8988T (cell line): ENCODE results near the gene MAPK8IP1.

Experiments used
- DNase-seq: peaks from one replicate; pipeline ENCODE4 v3.0.0; 2011

Gene MAPK8IP1

GRCh38 chr11:45860348-45860747 lies 25.1 kb upstream of the MAPK8IP1 start:
- DNase-seq: no peak

DNA sequence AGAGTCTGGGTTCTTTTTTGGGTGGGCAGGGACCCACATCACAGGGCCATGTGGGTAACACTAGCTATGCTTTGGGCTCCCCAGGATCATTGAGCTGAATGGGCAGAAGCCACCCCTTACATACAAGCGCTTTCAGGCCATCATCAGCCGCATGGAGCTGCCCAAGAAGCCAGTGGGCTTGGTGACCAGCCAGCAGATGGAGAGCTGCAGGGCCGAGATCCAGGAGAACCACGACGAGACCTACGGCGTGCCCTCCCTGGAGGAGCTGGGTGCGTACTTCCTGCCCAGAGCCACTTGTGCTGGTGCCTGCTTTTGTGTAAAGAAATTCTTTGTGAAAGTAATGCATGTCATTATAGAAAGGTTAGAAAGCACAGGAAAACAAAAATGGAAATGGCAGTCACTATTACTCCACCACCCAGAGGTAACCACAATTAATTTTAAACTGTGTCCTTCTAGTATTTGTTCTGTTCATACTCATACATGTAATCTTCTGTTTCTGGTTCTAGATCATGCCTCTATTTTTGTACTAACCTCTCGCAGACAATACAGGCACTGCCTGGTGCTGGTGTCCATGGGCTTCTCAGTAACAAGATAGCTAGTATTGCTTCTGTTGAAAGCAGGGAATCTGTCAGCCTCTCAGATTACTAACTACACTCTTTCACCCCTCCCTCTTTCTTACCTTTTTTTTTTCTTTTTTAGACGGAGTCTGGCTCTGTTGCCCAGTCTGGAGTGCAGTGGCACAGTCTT lies 24.5 kb upstream of the MAPK8IP1 start:
- no peak for DNase-seq

GRCh38 chr11:45864041-45864440 lies 21.4 kb upstream of the MAPK8IP1 start:
- no peak for DNase-seq

DNA sequence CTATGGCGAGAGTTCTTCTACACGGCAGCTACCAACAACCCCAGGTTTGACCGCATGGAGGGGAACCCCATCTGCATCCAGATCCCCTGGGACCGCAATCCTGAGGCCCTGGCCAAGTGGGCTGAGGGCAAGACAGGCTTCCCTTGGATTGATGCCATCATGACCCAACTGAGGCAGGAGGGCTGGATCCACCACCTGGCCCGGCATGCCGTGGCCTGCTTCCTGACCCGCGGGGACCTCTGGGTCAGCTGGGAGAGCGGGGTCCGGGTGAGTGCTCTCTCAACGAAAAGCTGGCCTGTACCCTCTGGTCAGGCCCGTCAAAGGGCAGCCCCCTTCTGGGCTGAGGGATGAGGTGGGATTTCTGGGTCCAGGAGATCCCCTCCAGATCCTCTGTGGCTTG lies 15.9 kb upstream of the MAPK8IP1 start:
- DNase-seq: no peak

DNA sequence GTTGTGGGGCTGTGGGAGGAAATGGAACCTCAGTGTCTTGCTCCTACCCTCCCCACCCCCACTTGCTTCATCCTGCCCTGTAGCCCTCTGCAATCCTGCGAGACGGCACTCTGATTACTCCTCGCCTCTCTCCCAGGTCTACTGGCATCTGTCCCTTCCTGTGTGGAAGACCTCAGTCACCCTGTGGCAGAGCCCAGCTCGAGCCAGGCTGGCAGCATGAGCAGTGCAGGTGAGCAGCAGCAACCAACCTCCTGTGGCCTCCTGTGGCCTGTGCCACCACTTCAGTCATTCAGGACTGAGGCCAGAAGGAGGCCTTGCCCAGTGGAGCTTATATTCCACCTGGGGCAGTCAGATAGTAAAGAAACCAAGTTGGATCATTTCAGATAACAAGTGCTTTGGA lies 14.7 kb upstream of the MAPK8IP1 start:
- DNase-seq: no peak

DNA sequence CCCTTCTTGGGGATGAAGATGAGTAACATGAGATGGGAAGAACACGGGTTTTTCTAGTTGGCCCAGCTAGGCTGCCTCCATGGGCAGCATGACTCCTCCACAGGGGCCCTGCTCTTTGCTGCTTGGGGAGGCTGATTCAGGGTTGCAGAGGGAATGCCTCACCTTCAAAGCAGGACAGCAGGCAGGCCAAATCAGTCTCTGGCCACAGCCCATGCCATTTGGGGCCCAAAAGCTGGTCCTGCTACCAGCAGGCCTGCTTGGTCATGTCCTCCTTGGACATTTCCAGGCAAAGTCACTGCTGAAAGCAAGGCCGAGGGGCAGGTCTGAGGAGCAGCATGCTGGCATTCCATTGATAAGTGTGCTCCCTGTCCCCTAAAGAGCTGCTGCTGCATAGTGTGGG lies 13.8 kb upstream of the MAPK8IP1 start:
- no peak for DNase-seq

DNA sequence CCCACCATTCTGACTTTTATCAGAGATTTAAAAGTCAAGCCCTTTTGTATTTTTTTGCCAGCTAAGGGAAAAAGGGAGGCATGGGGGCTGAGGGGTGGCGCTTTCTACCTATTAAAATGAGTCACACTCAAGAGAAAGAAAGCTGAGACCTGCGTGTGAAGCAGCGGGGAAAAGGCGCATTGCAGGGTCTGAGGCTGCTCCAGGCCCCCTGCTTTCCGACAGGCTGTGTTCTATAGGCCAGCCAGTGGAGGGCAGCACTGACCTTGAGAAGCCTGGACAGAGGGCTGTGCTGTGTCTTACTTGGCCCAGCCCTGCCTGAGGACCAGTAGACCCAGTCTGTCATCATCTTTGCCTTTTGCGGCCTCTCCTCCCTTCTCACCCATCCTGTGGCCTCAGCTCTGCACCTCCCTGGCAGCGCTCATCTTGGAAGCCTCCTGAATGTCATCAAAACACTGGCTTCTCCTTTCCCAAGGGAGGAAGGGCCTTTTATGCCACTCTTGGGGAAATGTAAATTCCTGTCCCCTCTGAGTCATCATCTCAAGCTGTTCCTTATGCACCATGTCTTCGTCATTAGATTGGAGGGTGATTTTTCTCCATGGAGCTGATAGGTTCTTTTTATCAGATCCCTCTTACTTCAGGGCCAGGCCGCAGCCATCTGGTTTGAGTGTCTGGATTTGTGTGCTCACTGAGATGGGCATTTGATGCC lies 12.6 kb upstream of the MAPK8IP1 start:
- DNase-seq: peak; percentile 84

- DNase-seq: no peak
Observed at GRCh38 chr11:45876401-45876800, 9.1 kb upstream of the MAPK8IP1 start.

GRCh38 chr11:45877221-45877620 lies 8.2 kb upstream of the MAPK8IP1 start:
- DNase-seq: no peak

GRCh38 chr11:45877845-45878244 lies 7.6 kb upstream of the MAPK8IP1 start:
- no peak for DNase-seq

DNA sequence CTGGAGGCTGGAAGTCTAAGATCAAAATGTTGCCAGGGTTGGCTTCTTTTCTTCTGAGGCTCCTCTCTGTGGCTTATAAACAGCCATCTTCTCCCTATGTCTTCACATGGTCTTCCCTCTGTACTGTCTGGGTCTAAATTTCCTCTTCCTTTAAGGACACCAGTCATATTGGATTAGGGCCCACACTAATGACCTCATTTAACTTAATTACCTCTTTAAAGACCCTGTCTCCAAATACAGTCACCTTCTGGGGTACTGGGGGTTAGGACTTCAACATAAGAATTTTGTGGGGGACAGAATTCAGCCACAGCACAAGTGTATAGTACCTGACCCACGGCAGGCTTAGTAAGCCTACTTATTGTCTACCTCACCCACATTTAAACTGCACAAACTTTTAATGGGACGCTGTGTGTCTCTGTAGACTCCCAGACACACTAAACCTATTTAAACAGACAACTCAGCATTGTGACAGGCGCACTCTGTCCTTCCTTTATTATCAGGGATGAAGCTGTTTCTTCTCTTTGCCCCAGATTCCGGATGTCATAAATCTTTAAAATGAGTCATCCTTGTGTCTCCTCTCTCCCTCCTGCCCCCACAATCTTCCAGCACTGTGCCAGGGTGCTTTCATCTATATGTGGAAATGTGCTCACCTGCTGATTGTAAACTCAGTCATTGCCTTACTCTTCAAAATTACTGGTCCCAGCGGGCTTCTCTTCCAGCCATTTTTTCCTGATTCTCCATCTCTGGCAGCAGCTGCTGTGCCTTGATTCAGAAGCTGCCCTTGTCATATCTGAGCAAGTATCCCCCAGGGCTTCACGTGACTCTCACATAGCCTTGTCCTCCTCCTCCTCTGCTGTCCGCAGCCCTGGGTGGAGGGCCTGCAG lies 5.4 kb upstream of the MAPK8IP1 start:
- DNase-seq: no peak

- DNase-seq: no peak
Observed at GRCh38 chr11:45880772-45881570, 4.5 kb upstream of the MAPK8IP1 start.

GRCh38 chr11:45881708-45882368 lies 3.6 kb upstream of the MAPK8IP1 start:
- DNase-seq: no peak

DNA sequence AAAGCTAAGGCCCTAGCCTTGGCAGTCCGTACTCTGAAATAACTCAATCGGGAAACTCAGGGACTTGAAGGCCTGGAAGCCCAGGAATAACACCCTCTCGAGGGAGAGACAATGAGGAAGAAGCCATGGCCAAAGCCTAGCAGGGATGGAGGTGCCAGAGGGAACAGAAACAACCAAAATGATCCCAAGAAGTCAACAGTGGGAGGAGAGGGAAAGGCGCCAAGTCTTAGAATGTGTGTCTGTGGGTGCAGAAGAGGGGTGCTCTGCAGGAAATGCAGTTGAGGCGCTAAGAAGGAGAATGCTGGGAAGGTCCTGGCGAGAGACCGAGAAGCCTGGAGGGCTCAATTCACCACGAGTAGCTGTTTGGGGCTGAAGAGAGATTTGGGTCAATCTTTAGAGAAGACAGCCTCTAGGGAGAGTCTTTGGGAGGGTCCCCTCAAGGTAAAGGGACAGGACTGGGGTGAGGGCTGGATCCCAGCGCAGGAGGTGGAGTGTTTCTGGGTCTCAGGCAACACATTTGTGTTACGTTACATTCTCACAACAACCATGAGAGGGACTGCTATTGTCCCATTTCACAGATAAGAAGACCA lies 760 bp upstream of the MAPK8IP1 start:
- DNase-seq: no peak

- peak; percentile 43 for DNase-seq
Observed at GRCh38 chr11:45885921-45886721, 670 bp downstream of the MAPK8IP1 start.

DNA sequence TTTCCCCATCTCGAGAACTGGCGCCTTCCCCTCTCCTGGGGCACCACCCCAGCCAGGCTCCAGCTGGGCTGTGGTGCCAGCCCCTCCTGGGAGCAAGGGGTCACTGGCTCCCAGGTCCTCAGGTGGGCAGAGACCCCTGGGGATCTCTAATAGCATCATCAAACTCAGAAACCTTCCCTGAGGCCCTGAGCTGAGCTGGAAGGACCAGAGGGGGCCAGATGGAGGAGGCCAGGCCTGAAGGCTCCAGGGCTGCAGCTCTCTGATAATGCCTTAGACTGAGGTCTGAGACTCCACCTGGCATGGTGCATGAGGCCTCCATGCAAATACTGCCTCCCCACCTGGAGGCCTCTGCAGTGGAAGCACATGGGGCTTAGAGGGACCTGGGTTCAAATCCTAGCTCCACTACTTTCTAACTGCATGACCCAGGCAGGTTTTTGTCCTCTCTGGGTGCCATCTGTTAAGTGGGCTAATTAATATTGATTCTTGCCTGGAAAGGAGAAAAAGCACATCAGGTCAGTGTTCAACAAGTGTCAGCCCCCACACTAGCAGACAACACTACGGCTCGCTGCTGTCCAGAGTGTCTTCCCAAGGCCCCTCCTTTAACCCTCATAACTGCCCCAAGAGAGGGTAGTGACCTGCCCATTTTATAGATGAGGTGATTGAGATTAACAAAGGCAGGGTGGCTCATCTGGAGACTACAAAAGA lies 1.5 kb downstream of the MAPK8IP1 start:
- no peak for DNase-seq

DNA sequence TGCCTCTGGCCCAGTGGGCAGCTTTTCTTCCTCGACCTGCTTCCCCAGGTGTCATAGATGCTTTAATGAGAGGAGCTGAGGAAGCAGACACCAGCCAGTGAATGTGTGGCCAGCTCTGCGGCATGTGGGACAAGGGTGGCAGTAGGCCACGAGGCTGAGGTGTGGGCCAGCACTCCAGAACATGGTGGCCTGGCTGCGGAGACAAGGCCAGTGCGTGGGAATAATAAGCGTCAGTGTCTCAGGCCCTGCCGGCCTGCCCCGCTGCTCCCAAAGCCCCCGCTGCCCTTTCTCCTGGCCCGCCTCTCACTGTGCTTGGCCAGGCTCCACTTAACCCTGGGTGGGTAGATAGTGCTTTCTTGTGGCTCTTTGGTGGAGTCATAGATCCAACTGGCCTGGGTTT lies 2.1 kb downstream of the MAPK8IP1 start:
- DNase-seq: no peak

DNA sequence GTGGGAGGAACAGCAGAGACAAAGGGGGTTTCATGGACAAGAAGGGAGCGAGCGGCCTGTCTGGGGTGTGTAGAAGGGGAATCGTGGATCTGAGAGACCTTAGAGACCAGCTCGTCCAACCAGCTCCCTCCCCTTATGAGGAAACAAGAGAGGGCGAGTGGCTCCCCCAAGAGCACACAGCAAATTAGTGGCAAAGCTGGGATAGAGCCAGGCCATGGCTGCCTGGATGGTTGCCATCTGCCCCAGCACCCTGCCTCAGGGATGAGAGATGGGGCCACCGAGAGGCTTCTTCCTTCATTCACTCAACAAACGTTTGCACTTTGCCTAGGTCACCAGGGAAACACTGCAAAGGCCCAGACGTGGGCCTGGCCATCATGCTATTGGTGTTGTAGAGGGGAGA lies 4.1 kb downstream of the MAPK8IP1 start:
- DNase-seq: no peak

- no peak for DNase-seq
Observed at GRCh38 chr11:45889966-45890365, 4.5 kb downstream of the MAPK8IP1 start.

GRCh38 chr11:45890886-45891550 lies 5.6 kb downstream of the MAPK8IP1 start:
- DNase-seq: no peak
